SK-N-SH (cell line): ENCODE results near the gene B4GALT1.

Source experiments
- CHD2 ChIP-seq: fragments of 150-350 bp; IDR thresholded peaks from 2 replicates; pipeline ENCODE4 v1.6.1; 2018; ENCODE audit warnings: low read length; ENCODE audit not compliant: partially characterized antibody
- EP300 ChIP-seq, 2 experiments: IDR thresholded peaks; 2 replicates each; pipeline versions ENCODE4 v1.4.0 to v1.6.1; 2012; ENCODE audit warnings: borderline replicate concordance in 1 of 2, low read depth in 1 of 2, low read length in 1 of 2
- EZH2phosphoT487 ChIP-seq: fragments of 200-600 bp; sonication (generic); IDR thresholded peaks from 2 replicates; pipeline ENCODE4 v1.6.1; 2017; ENCODE audit warnings: low read depth, mixed run types, mild to moderate bottlenecking, antibody characterized with exemption, moderate library complexity, borderline replicate concordance
- FOSL2 ChIP-seq: IDR thresholded peaks from 2 replicates; pipeline ENCODE4 v1.4.0; 2012; ENCODE audit warnings: low read depth, mild to moderate bottlenecking, moderate library complexity, borderline replicate concordance
- GABPA ChIP-seq: IDR thresholded peaks from 2 replicates; pipeline ENCODE4 v1.4.0; 2012; ENCODE audit warnings: low read depth, mild to moderate bottlenecking
- MAX ChIP-seq: IDR thresholded peaks from 2 replicates; pipeline ENCODE4 v1.4.0; 2012; ENCODE audit warnings: low read depth
- MXI1 ChIP-seq: IDR thresholded peaks from 2 replicates; pipeline ENCODE4 v1.6.1; 2012; ENCODE audit warnings: mild to moderate bottlenecking, low read depth, low read length, improper control_type of control experiment
- NRF1 ChIP-seq: IDR thresholded peaks from 2 replicates; pipeline ENCODE4 v1.6.1; 2012; ENCODE audit warnings: low read depth, mild to moderate bottlenecking, low read length
- PBX3 ChIP-seq: IDR thresholded peaks from 2 replicates; pipeline ENCODE4; 2012
- POLR2AphosphoS5 ChIP-seq: IDR thresholded peaks from 2 replicates; pipeline ENCODE4 v1.6.1; 2012; ENCODE audit warnings: low read depth, low read length
- SIN3A ChIP-seq: IDR thresholded peaks from 2 replicates; pipeline ENCODE4 v1.6.1; 2012; ENCODE audit warnings: low read depth, mild to moderate bottlenecking, low read length, moderate library complexity, borderline replicate concordance
- YY1 ChIP-seq: IDR thresholded peaks from 2 replicates; pipeline ENCODE4 v1.4.0; 2012; ENCODE audit warnings: low read depth, mild to moderate bottlenecking
- TF ChIP-seq, protein P1 (sequence below): fragments of 200-600 bp; sonication (generic); IDR thresholded peaks from 2 replicates; pipeline ENCODE4 v1.6.1; 2017; ENCODE audit warnings: antibody characterized with exemption, mild to moderate bottlenecking, moderate library complexity
- TF ChIP-seq, protein P2 (sequence below): IDR thresholded peaks from 2 replicates; pipeline ENCODE4 v1.6.1; 2012; ENCODE audit warnings: mild to moderate bottlenecking, low read depth, low read length, moderate library complexity

DNA sequence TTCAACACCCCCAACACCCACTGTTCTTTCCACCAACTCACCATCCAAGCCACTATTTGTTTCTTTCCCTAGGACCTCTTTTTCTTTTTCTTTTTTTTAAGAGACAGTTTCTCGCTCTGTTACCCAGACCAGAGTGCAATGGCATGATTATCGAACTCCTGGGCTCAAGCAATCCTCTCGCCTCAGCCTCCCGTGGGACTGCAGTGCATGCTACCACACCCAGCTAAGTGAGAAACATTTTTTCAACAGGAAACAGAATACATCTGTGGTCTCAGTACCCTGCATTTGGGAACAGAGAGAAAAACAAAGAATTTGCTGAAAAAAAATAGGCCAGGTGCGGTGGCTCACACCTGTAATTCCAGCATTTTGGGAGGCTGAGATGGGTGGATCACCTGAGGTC lies 24.6 kb downstream of the B4GALT1 start:
- TF ChIP-seq NRF1 (no peak), CHD2 (no peak), MAX (no peak), YY1 (no peak), EP300 (IDR thresholded peaks at IDR 0.05; ENCODE audit: borderline replicate concordance in 1 of 2, low read depth in 1 of 2, low read length in 1 of 2) (no peak), EZH2phosphoT487 (no peak), GABPA (no peak), POLR2AphosphoS5 (no peak), SIN3A (no peak), MXI1 (no peak), PBX3 (no peak), FOSL2 (no peak)
- TF ChIP-seq, protein P1, sequence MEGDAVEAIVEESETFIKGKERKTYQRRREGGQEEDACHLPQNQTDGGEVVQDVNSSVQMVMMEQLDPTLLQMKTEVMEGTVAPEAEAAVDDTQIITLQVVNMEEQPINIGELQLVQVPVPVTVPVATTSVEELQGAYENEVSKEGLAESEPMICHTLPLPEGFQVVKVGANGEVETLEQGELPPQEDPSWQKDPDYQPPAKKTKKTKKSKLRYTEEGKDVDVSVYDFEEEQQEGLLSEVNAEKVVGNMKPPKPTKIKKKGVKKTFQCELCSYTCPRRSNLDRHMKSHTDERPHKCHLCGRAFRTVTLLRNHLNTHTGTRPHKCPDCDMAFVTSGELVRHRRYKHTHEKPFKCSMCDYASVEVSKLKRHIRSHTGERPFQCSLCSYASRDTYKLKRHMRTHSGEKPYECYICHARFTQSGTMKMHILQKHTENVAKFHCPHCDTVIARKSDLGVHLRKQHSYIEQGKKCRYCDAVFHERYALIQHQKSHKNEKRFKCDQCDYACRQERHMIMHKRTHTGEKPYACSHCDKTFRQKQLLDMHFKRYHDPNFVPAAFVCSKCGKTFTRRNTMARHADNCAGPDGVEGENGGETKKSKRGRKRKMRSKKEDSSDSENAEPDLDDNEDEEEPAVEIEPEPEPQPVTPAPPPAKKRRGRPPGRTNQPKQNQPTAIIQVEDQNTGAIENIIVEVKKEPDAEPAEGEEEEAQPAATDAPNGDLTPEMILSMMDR: no peak
- TF ChIP-seq, protein P2, sequence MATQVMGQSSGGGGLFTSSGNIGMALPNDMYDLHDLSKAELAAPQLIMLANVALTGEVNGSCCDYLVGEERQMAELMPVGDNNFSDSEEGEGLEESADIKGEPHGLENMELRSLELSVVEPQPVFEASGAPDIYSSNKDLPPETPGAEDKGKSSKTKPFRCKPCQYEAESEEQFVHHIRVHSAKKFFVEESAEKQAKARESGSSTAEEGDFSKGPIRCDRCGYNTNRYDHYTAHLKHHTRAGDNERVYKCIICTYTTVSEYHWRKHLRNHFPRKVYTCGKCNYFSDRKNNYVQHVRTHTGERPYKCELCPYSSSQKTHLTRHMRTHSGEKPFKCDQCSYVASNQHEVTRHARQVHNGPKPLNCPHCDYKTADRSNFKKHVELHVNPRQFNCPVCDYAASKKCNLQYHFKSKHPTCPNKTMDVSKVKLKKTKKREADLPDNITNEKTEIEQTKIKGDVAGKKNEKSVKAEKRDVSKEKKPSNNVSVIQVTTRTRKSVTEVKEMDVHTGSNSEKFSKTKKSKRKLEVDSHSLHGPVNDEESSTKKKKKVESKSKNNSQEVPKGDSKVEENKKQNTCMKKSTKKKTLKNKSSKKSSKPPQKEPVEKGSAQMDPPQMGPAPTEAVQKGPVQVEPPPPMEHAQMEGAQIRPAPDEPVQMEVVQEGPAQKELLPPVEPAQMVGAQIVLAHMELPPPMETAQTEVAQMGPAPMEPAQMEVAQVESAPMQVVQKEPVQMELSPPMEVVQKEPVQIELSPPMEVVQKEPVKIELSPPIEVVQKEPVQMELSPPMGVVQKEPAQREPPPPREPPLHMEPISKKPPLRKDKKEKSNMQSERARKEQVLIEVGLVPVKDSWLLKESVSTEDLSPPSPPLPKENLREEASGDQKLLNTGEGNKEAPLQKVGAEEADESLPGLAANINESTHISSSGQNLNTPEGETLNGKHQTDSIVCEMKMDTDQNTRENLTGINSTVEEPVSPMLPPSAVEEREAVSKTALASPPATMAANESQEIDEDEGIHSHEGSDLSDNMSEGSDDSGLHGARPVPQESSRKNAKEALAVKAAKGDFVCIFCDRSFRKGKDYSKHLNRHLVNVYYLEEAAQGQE: no peak
